ENCODE measurements around the gene AQP10. TPM values are rescaled to one million over a fixed set of nuclear protein-coding genes. Genes with fewer than 3 reads are reported as not detected.

Gene AQP10
- total and polyA plus RNA-seq, 9 of the 15 experiments (the other 6 are each of a cell fraction or from before 2014, with no cell fraction given): 0.37 to 9.7 (median 1.9) TPM

- TF ChIP-seq RAD21 (CRISPR knock-in tag; conservative IDR thresholded peaks at IDR 0.05 in 1 of 2, IDR thresholded peaks at IDR 0.05 in 1 of 2): peak in 1 of 2 experiments; percentile 59; a peak in 3 of 4 replicates
- TF ChIP-seq SMARCA4 (IDR thresholded peaks at IDR 0.05): 0 out of 2 replicates have a peak, but pooled peaks have one; percentile 19
- peak; percentile 47 for TF ChIP-seq JUND (IDR thresholded peaks at IDR 0.05; ENCODE audit: borderline replicate concordance, low read depth, low read length)
- TF ChIP-seq JUND (tag; IDR thresholded peaks at IDR 0.05; ENCODE audit: borderline replicate concordance, low read depth, low read length): no peak; the same call in 2 of the 3 replicates
- TF ChIP-seq ZBTB34 (CRISPR knock-in tag; IDR thresholded peaks at IDR 0.05): no peak
- peak; percentile 64; the same call in 1 of the 2 replicates for TF ChIP-seq TFAP4 (CRISPR knock-in tag; IDR thresholded peaks at IDR 0.05; ENCODE audit: borderline replicate concordance)
- TF ChIP-seq, protein P1, sequence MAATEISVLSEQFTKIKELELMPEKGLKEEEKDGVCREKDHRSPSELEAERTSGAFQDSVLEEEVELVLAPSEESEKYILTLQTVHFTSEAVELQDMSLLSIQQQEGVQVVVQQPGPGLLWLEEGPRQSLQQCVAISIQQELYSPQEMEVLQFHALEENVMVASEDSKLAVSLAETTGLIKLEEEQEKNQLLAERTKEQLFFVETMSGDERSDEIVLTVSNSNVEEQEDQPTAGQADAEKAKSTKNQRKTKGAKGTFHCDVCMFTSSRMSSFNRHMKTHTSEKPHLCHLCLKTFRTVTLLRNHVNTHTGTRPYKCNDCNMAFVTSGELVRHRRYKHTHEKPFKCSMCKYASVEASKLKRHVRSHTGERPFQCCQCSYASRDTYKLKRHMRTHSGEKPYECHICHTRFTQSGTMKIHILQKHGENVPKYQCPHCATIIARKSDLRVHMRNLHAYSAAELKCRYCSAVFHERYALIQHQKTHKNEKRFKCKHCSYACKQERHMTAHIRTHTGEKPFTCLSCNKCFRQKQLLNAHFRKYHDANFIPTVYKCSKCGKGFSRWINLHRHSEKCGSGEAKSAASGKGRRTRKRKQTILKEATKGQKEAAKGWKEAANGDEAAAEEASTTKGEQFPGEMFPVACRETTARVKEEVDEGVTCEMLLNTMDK (IDR thresholded peaks at IDR 0.05; ENCODE audit: borderline replicate concordance, insufficient read depth, low read depth, low read length, poor library complexity, severe bottlenecking): peak; percentile 35
- TF ChIP-seq E2F8 (IDR thresholded peaks at IDR 0.05; ENCODE audit: low read depth, partially characterized antibody): peak; percentile 39
- peak in 1 of 2 experiments; percentile 6; a peak in 1 of 4 replicates for TF ChIP-seq SIN3A (IDR thresholded peaks at IDR 0.05; ENCODE audit: borderline replicate concordance in 2 of 2, control insufficient read depth in 1 of 2, low read depth in 2 of 2, low read length in 2 of 2)
- TF ChIP-seq WHSC1 (IDR thresholded peaks at IDR 0.05; ENCODE audit: low read length): no peak
- TF ChIP-seq NRF1 (conservative IDR thresholded peaks at IDR 0.05 in 1 of 2, IDR thresholded peaks at IDR 0.05 in 1 of 2): peak; percentile 73 to 76
- TF ChIP-seq, protein P2, sequence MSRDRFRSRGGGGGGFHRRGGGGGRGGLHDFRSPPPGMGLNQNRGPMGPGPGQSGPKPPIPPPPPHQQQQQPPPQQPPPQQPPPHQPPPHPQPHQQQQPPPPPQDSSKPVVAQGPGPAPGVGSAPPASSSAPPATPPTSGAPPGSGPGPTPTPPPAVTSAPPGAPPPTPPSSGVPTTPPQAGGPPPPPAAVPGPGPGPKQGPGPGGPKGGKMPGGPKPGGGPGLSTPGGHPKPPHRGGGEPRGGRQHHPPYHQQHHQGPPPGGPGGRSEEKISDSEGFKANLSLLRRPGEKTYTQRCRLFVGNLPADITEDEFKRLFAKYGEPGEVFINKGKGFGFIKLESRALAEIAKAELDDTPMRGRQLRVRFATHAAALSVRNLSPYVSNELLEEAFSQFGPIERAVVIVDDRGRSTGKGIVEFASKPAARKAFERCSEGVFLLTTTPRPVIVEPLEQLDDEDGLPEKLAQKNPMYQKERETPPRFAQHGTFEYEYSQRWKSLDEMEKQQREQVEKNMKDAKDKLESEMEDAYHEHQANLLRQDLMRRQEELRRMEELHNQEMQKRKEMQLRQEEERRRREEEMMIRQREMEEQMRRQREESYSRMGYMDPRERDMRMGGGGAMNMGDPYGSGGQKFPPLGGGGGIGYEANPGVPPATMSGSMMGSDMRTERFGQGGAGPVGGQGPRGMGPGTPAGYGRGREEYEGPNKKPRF (IDR thresholded peaks at IDR 0.05; ENCODE audit: low read depth, low read length): no peak
- no peak for TF ChIP-seq KHSRP (IDR thresholded peaks at IDR 0.05)
- peak; percentile 44; the same call in 1 of the 2 replicates for TF ChIP-seq SP1 (CRISPR knock-in tag; IDR thresholded peaks at IDR 0.05)
Measured at GRCh38 chr1:154324669-154325582, 4.0 kb downstream of the AQP10 start, which contains the start of gene ATP8B2 (continued).
